Aorta (tissue), 5 donors: ENCODE measurements around the gene FOXN1. TPM values are rescaled to one million over a fixed set of nuclear protein-coding genes. Genes with fewer than 3 reads are reported as not detected.
"Not testable (repeated sequence)": the region's sequence is repeated elsewhere in the genome, so short reads cannot be mapped to it uniquely, and the experiment has no call there.

Experiments
- ATAC-seq: fragments of 200-7000 bp; cut with Tn5 transposase; one replicate; pipeline ENCODE4 v1.9.1; 2022; ENCODE audit warnings: moderate library complexity; ENCODE audit not compliant: low FRiP score
- DNase-seq, 2 donors: peaks; one replicate each; pipeline ENCODE4 v3.0.0-alpha.2; 2020
- H3K27ac ChIP-seq, 2 donors: one replicate each; pipeline ENCODE4 v1.5.1; 2013; ENCODE audit warnings: low read length in 2 of 2, mild to moderate bottlenecking in 2 of 2, moderate library complexity in 2 of 2, control low read depth in 1 of 2, inconsistent platforms in 1 of 2, low read depth in 1 of 2
- H3K27me3 ChIP-seq, 2 donors: one replicate each; pipeline ENCODE4 v1.6.1; 2013; ENCODE audit warnings: control low read depth in 1 of 2, low read length in 1 of 2, mild to moderate bottlenecking in 1 of 2, moderate library complexity in 1 of 2; ENCODE audit not compliant: insufficient read depth in 2 of 2, control insufficient read depth in 1 of 2
- H3K36me3 ChIP-seq, 2 donors: one replicate each; pipeline ENCODE4 v1.6.1; 2013; ENCODE audit warnings: control low read depth in 1 of 2, low read length in 1 of 2, mild to moderate bottlenecking in 1 of 2; ENCODE audit not compliant: insufficient read depth in 2 of 2, control insufficient read depth in 1 of 2
- H3K4me1 ChIP-seq, 2 donors: one replicate each; pipeline ENCODE4 v1.6.1; 2013; ENCODE audit warnings: low read length in 2 of 2, control low read depth in 1 of 2, mild to moderate bottlenecking in 1 of 2, moderate library complexity in 1 of 2; ENCODE audit not compliant: insufficient read depth in 2 of 2, control insufficient read depth in 1 of 2
- H3K4me3 ChIP-seq, 2 donors: one replicate each; pipeline ENCODE4 v1.5.1; 2013; ENCODE audit warnings: low read length in 2 of 2, control low read depth in 1 of 2, mild to moderate bottlenecking in 1 of 2
- H3K9me3 ChIP-seq: one replicate; pipeline ENCODE4 v1.6.1; 2013; ENCODE audit warnings: mild to moderate bottlenecking, low read length; ENCODE audit not compliant: control insufficient read depth
- WGBS, 2 donors: extraction: QIAGEN DNeasy Blood & Tissue Kit; methylation state at CpG; one replicate each; pipeline ENCODE4 v1.1.7; 2013; 5-methylcytosine and 5-hydroxymethylcytosine counted together
- intact Hi-C, 2 donors: fragments of 100-400 bp; cut with DNase I; formaldehyde crosslinking; loops; one replicate each; pipeline versions ENCODE4 v1.14.2 to v1.15.0; 2022
- long read RNA-seq, 2 donors: library from polyadenylated mRNA; unstranded; transcript quantifications; one replicate each; pipeline ENCODE4 v2.0.0, GENCODE V29; 2020 to 2021
- polyA plus RNA-seq, 2 donors: library from polyadenylated mRNA; stranded (reverse); fragments of 200-250 nt; gene quantifications; one replicate each; pipeline ENCODE4 v1.2.3, GENCODE V29; 2013
- total RNA-seq, 2 donors: library from RNA; stranded (reverse); fragmentation: NEBNext Ultra II Directional; extraction: Animal tissue kit (Norgen Biotek cat#: 25700); gene quantifications; one replicate each; pipeline ENCODE4 v1.2.1, GENCODE V29; 2021
- donor health status: healthy with polysubstance abuse.
- donor health status: Bipolar disorder and iron deficiency.
- donor health status: DM: no; HTN: no; CAD: no.
- donor health status: DM: no; HTN: no; CAD: no.
- donor health status: DM: yes; HTN: yes; CAD: no.

The FOXN1 gene
- not detected for total RNA-seq
- polyA plus RNA-seq, result not detected
- long read RNA-seq, donor 1, result 0 reads
- long read RNA-seq, donor 2, result 0 reads

- no peak within 1 kb of the TSS for H3K27ac ChIP-seq
- no peak for ATAC-seq
- H3K4me1 ChIP-seq, result no peaks in the 10 kb centered on the region
- H3K27me3 ChIP-seq, result no peaks in the 10 kb centered on the region
- H3K9me3 ChIP-seq, result no peaks in the 10 kb centered on the region
- no peaks in the 10 kb centered on the region for H3K36me3 ChIP-seq
- DNase-seq, result no peak
- 87% methylated on average over 28 of the region's 28 CpGs for WGBS, 2 donors
- intact Hi-C loops, result no loop called here
- no peak within 1 kb of the TSS for H3K4me3 ChIP-seq
Measured at GRCh38 chr17:28505986-28506665, at the start of gene FOXN1. Gene FOXN1, plus strand, starts transcription at chr17:28506348. Its CDS starts 17,622 bp downstream, at chr17:28523970.

GRCh38 chr17:28457890-28458289, 48.3 kb upstream of the FOXN1 start:
- no peaks in the 10 kb centered on the region for H3K27me3 ChIP-seq
- no peak overlapping the region for H3K27ac ChIP-seq
- intact Hi-C loops, result no loop called here
- H3K4me1 ChIP-seq, result no peaks in the 10 kb centered on the region
- ATAC-seq (no peak), DNase-seq (no peak)
- H3K36me3 ChIP-seq, result no peaks in the 10 kb centered on the region
- WGBS, 2 donors, result 85 to 88% methylated on average over 2 to 6 of the region's 6 CpGs
- H3K9me3 ChIP-seq, result no peaks in the 10 kb centered on the region
- no peak overlapping the region for H3K4me3 ChIP-seq

GRCh38 chr17:28458881-28459280, 47.3 kb upstream of the FOXN1 start:
- H3K27me3 ChIP-seq, H3K4me3 ChIP-seq, intact Hi-C loops, DNase-seq, H3K36me3 ChIP-seq, H3K4me1 ChIP-seq, ATAC-seq, H3K9me3 ChIP-seq, H3K27ac ChIP-seq: not testable (repeated sequence)
- 93% methylated on average over 21 to 32 of the region's 32 CpGs for WGBS, 2 donors

- Histone ChIP-seq H3K9me3 (no peaks in the 10 kb centered on the region), H3K27me3 (no peaks in the 10 kb centered on the region), H3K4me1 (no peaks in the 10 kb centered on the region), H3K36me3 (no peaks in the 10 kb centered on the region), H3K27ac (no peak overlapping the region), H3K4me3 (no peak overlapping the region)
- 92 to 93% methylated on average over 10 of the region's 10 CpGs for WGBS, 2 donors
- intact Hi-C loops, result no loop called here
- DNase-seq (no peak), ATAC-seq (no peak)
Measured at GRCh38 chr17:28460901-28461300, 45.2 kb upstream of the FOXN1 start.

- no peak overlapping the region for H3K27ac ChIP-seq
- H3K36me3 ChIP-seq, result no peaks in the 10 kb centered on the region
- intact Hi-C loops, result no loop called here
- H3K4me1 ChIP-seq, result no peaks in the 10 kb centered on the region
- DNase-seq, result no peak
- H3K9me3 ChIP-seq, result no peaks in the 10 kb centered on the region
- no peaks in the 10 kb centered on the region for H3K27me3 ChIP-seq
- H3K4me3 ChIP-seq, result no peak overlapping the region
- 63 to 69% methylated on average over 9 of the region's 9 CpGs for WGBS, 2 donors
- no peak for ATAC-seq
Measured at GRCh38 chr17:28466001-28466400, 40.1 kb upstream of the FOXN1 start.

- Histone ChIP-seq H3K4me1 (no peaks in the 10 kb centered on the region), H3K36me3 (no peaks in the 10 kb centered on the region), H3K9me3 (no peaks in the 10 kb centered on the region), H3K27ac (no peak overlapping the region), H3K4me3 (no peak overlapping the region), H3K27me3 (no peaks in the 10 kb centered on the region)
- WGBS, 2 donors, result 32 to 45% methylated on average over 5 of the region's 5 CpGs
- intact Hi-C loops, result no loop called here
- DNase-seq (no peak), ATAC-seq (no peak)
Measured at GRCh38 chr17:28466521-28467048, 39.6 kb upstream of the FOXN1 start.

- 77 to 84% methylated on average over 17 of the region's 17 CpGs for WGBS, 2 donors
- ATAC-seq, result no peak
- no peak overlapping the region for H3K27ac ChIP-seq
- DNase-seq, result no peak
- no peaks in the 10 kb centered on the region for H3K9me3 ChIP-seq
- no peaks in the 10 kb centered on the region for H3K27me3 ChIP-seq
- intact Hi-C loops, result no loop called here
- H3K4me3 ChIP-seq, result no peak overlapping the region
- H3K4me1 ChIP-seq, result no peaks in the 10 kb centered on the region
- H3K36me3 ChIP-seq, result no peaks in the 10 kb centered on the region
Measured at GRCh38 chr17:28467456-28468025, 38.6 kb upstream of the FOXN1 start.

- not testable (repeated sequence) for H3K9me3 ChIP-seq, DNase-seq
- WGBS, 2 donors, result 76 to 81% methylated on average over 15 to 20 of the region's 20 CpGs
Measured at GRCh38 chr17:28468033-28468735, 38.0 kb upstream of the FOXN1 start.

More at GRCh38 chr17:28468033-28468735, 38.0 kb upstream of the FOXN1 start:
- H3K36me3 ChIP-seq, H3K27me3 ChIP-seq, H3K4me1 ChIP-seq, intact Hi-C loops, H3K4me3 ChIP-seq, ATAC-seq, H3K27ac ChIP-seq: not testable (repeated sequence)
